IMR-90 (cell line): ENCODE data around the gene PSMA4. TPM values are rescaled to one million over a fixed set of nuclear protein-coding genes. Genes with fewer than 3 reads are reported as not detected.

Source experiments
- ATAC-seq: fragments of 200-7000 bp; cut with Tn5 transposase; 2 replicates; pipeline ENCODE4 v1.9.1; 2020; ENCODE audit warnings: low read depth, mild to moderate bottlenecking, moderate library complexity
- BruUV-seq: library from RNA; stranded (reverse); fragments of 400-500 nt; replicated peaks from 2 replicates; lab custom pipeline; 2021; lab: Mats Ljungman, UMichigan
- CTCF ChIA-PET: fragments of 300-600 bp; formaldehyde crosslinking; extraction: SDS; loops from one replicate; lab custom pipeline; 2021; ENCODE audit warnings: antibody characterized with exemption; lab: Yijun Ruan, JAX
- POLR2A ChIA-PET: fragments of 300-600 bp; sonication (Branson Sonifier 250); formaldehyde crosslinking; loops from one replicate; lab custom pipeline; 2022; ENCODE audit warnings: antibody characterized with exemption; ENCODE audit not compliant: unreplicated experiment; lab: Charles Lee
- DNase-seq: peaks from one replicate; pipeline ENCODE4 v3.0.0; 2013
- H2AFZ ChIP-seq: replicated peaks from 2 replicates; pipeline ENCODE3; 2013; ENCODE audit warnings: low read length, mild to moderate bottlenecking; ENCODE audit not compliant: poor library complexity
- H2AK5ac ChIP-seq: 2 replicates; pipeline ENCODE4 v1.6.1; 2013; ENCODE audit warnings: low read depth, low read length, inconsistent platforms
- H2AK9ac ChIP-seq: replicated peaks from 2 replicates; pipeline ENCODE3; 2013; ENCODE audit warnings: mild to moderate bottlenecking, low read depth, low read length, moderate library complexity; ENCODE audit not compliant: poor library complexity
- H2BK120ac ChIP-seq: 2 replicates; pipeline ENCODE4 v1.6.1; 2013; ENCODE audit warnings: low read depth, low read length, inconsistent platforms
- H2BK15ac ChIP-seq: 3 replicates; pipeline ENCODE4 v1.6.1; 2013; ENCODE audit warnings: low read depth, low read length, inconsistent platforms
- H2BK20ac ChIP-seq: 2 replicates; pipeline ENCODE4 v1.6.1; 2013; ENCODE audit warnings: low read depth, mild to moderate bottlenecking, inconsistent platforms, low read length, moderate library complexity
- H2BK5ac ChIP-seq: 2 replicates; pipeline ENCODE4 v1.6.1; 2013; ENCODE audit warnings: mild to moderate bottlenecking, low read depth, low read length, inconsistent platforms; ENCODE audit not compliant: poor library complexity, severe bottlenecking
- H3K14ac ChIP-seq: replicated peaks from 2 replicates; pipeline ENCODE4 v1.6.1; 2013; ENCODE audit warnings: low read depth, low read length, inconsistent platforms
- H3K18ac ChIP-seq: 2 replicates; pipeline ENCODE4 v1.6.1; 2013; ENCODE audit warnings: low read depth, low read length, control low read depth
- H3K23ac ChIP-seq: 2 replicates; pipeline ENCODE4 v1.6.1; 2013; ENCODE audit warnings: low read depth, low read length, inconsistent platforms
- H3K27ac ChIP-seq: 2 replicates; pipeline ENCODE4 v1.5.1; 2013; ENCODE audit warnings: mild to moderate bottlenecking, control low read depth, low read length; ENCODE audit not compliant: insufficient read depth
- H3K27me3 ChIP-seq: 2 replicates; pipeline ENCODE4 v1.6.1; 2013; ENCODE audit warnings: low read length; ENCODE audit not compliant: control insufficient read depth, insufficient read depth
- H3K36me3 ChIP-seq: 2 replicates; pipeline ENCODE4 v1.6.1; 2013; ENCODE audit warnings: low read length, mixed read lengths; ENCODE audit not compliant: control insufficient read depth, insufficient read depth
- H3K4ac ChIP-seq: 2 replicates; pipeline ENCODE4 v1.6.1; 2013; ENCODE audit warnings: low read depth, low read length, inconsistent platforms
- H3K4me1 ChIP-seq: 2 replicates; pipeline ENCODE4 v1.6.1; 2013; ENCODE audit warnings: low read length, mixed read lengths; ENCODE audit not compliant: control insufficient read depth, insufficient read depth
- H3K4me2 ChIP-seq: 2 replicates; pipeline ENCODE4 v1.6.1; 2013; ENCODE audit warnings: low read depth, mild to moderate bottlenecking, control low read depth, low read length, moderate library complexity
- H3K4me3 ChIP-seq: 2 replicates; pipeline ENCODE4 v1.5.1; 2013; ENCODE audit warnings: low read depth, mild to moderate bottlenecking, control low read depth, low read length, moderate library complexity; ENCODE audit not compliant: insufficient read depth
- H3K56ac ChIP-seq: 2 replicates; pipeline ENCODE4 v1.6.1; 2013; ENCODE audit warnings: low read length, inconsistent platforms; ENCODE audit not compliant: insufficient read depth; ENCODE audit errors: extremely low read depth
- H3K79me1 ChIP-seq, 2 experiments: 2 replicates each; pipeline ENCODE4 v1.6.1; 2013; ENCODE audit warnings: low read length in 2 of 2, inconsistent platforms in 1 of 2, low read depth in 1 of 2
- H3K9ac ChIP-seq: 2 replicates; pipeline ENCODE4 v1.6.1; 2013; ENCODE audit warnings: low read depth, low read length, control low read depth
- H3K9me1 ChIP-seq: 2 replicates; pipeline ENCODE4 v1.6.1; 2013; ENCODE audit warnings: low read length, inconsistent platforms; ENCODE audit not compliant: insufficient read depth
- H3K9me3 ChIP-seq: 2 replicates; pipeline ENCODE4 v1.6.1; 2013; ENCODE audit warnings: low read length; ENCODE audit not compliant: control insufficient read depth, insufficient read depth
- H4K20me1 ChIP-seq: 2 replicates; pipeline ENCODE4 v1.6.1; 2013; ENCODE audit warnings: low read length, inconsistent platforms; ENCODE audit not compliant: insufficient read depth
- H4K5ac ChIP-seq: 2 replicates; pipeline ENCODE4 v1.6.1; 2013; ENCODE audit warnings: mild to moderate bottlenecking, low read depth, low read length, control low read depth
- H4K8ac ChIP-seq, 2 experiments: 2 replicates each; pipeline ENCODE4 v1.6.1; 2013; ENCODE audit warnings: low read depth in 2 of 2, low read length in 2 of 2, control low read depth in 1 of 2, inconsistent platforms in 1 of 2
- H4K91ac ChIP-seq: 2 replicates; pipeline ENCODE4 v1.6.1; 2013; ENCODE audit warnings: low read depth, low read length, inconsistent platforms; ENCODE audit not compliant: insufficient read depth
- BHLHE40 ChIP-seq: fragments of 150-350 bp; IDR thresholded peaks from 2 replicates; pipeline ENCODE4 v1.6.1; 2016; ENCODE audit warnings: mild to moderate bottlenecking, low read depth, low read length
- CEBPB ChIP-seq: IDR thresholded peaks from 2 replicates; pipeline ENCODE4 v1.6.1; 2012; ENCODE audit warnings: low read depth, low read length, improper control_type of control experiment
- CHD1 ChIP-seq: IDR thresholded peaks from 2 replicates; pipeline ENCODE4 v1.6.1; 2012; ENCODE audit warnings: low read depth, low read length, improper control_type of control experiment
- CTCF ChIP-seq: conservative IDR thresholded peaks from 2 replicates; pipeline ENCODE4 v1.5.1; 2012; ENCODE audit warnings: mild to moderate bottlenecking, low read depth, low read length, improper control_type of control experiment
- ELK1 ChIP-seq: fragments of 150-350 bp; IDR thresholded peaks from 2 replicates; pipeline ENCODE4 v1.6.1; 2016; ENCODE audit warnings: low read depth, mild to moderate bottlenecking, low read length, moderate library complexity, borderline replicate concordance
- FOS ChIP-seq: fragments of 150-350 bp; IDR thresholded peaks from 2 replicates; pipeline ENCODE4 v1.6.1; 2016; ENCODE audit warnings: low read depth, low read length
- MAZ ChIP-seq: IDR thresholded peaks from 2 replicates; pipeline ENCODE4 v1.6.1; 2012; ENCODE audit warnings: low read depth, mild to moderate bottlenecking, low read length, improper control_type of control experiment, moderate library complexity, borderline replicate concordance
- MXI1 ChIP-seq: IDR thresholded peaks from 2 replicates; pipeline ENCODE4 v1.6.1; 2012; ENCODE audit warnings: low read depth, mild to moderate bottlenecking, low read length, moderate library complexity, borderline replicate concordance
- NFE2L2 ChIP-seq: fragments of 150-350 bp; IDR thresholded peaks from 2 replicates; pipeline ENCODE4 v1.6.1; 2016; ENCODE audit warnings: low read depth, mild to moderate bottlenecking, low read length
- POLR2A ChIP-seq: IDR thresholded peaks from 2 replicates; pipeline ENCODE4 v1.6.1; 2012; ENCODE audit warnings: mild to moderate bottlenecking, low read depth, low read length
- RAD21 ChIP-seq: IDR thresholded peaks from 2 replicates; pipeline ENCODE4 v1.6.1; 2012; ENCODE audit warnings: low read length, improper control_type of control experiment
- RFX5 ChIP-seq: IDR thresholded peaks from 2 replicates; pipeline ENCODE4 v1.8.0; 2012; ENCODE audit warnings: low read depth, mild to moderate bottlenecking, low read length, moderate library complexity
- SMC3 ChIP-seq: fragments of 150-350 bp; IDR thresholded peaks from 2 replicates; pipeline ENCODE4 v1.6.1; 2016; ENCODE audit warnings: low read depth, mild to moderate bottlenecking, antibody characterized with exemption, low read length, moderate library complexity
- USF2 ChIP-seq: fragments of 150-350 bp; IDR thresholded peaks from 2 replicates; pipeline ENCODE4 v1.6.1; 2017; ENCODE audit warnings: mild to moderate bottlenecking, antibody characterized with exemption, low read length, low read depth
- WGBS, 2 experiments: methylation state at CpG; one replicate each; pipeline versions ENCODE4 v1.1.5 to v1.1.7; 2013; ENCODE audit warnings: missing lambda C conversion rate in 2 of 2; ENCODE audit not compliant: insufficient read length in 1 of 2; ENCODE audit errors: extremely low coverage in 2 of 2; 5-methylcytosine and 5-hydroxymethylcytosine counted together
- dilution Hi-C: fragments of 300-500 bp; cut with HindIII; formaldehyde crosslinking; loops from one replicate; pipeline ENCODE4 v1.14.3; 2018; ENCODE audit warnings: low sequenced_read_pairs; ENCODE audit not compliant: unreplicated experiment
- in situ Hi-C: fragments of 300-500 bp; cut with MboI; formaldehyde crosslinking; loops from 3 replicates; pipeline ENCODE4 v1.14.3; 2019; ENCODE audit warnings: low sequenced_read_pairs, inconsistent platforms, mixed read lengths
- intact Hi-C: fragments of 100-400 bp; cut with micrococcal nuclease; formaldehyde crosslinking; loops from 2 replicates; pipeline ENCODE4 v1.10.0; 2022
- polyA plus RNA-seq, 3 experiments: library from polyadenylated mRNA; depleted of rRNA; stranded (reverse); fragments of >200 nt; gene quantifications; 2 replicates each; pipeline ENCODE4 v1.2.3, GENCODE V29; 2012; ENCODE audit warnings: low replicate concordance in 1 of 3
- total RNA-seq: library from RNA; depleted of rRNA; stranded (reverse); fragments of >200 nt; gene quantifications from 2 replicates; pipeline ENCODE4 v1.2.3, GENCODE V29; 2012

The PSMA4 gene
- total and polyA plus RNA-seq, 2 of the 4 experiments (the other 2 are of a cell fraction) = 208 to 239 TPM

- peaks cover 20 to 31% of the 10 kb centered on the region in 2 experiments for H3K79me1 ChIP-seq
- H2BK5ac ChIP-seq = peak overlapping the region; percentile 53
- no peak overlapping the region for H2BK20ac ChIP-seq
- peak overlapping the region; percentile 82 for H3K4ac ChIP-seq
- POLR2A ChIA-PET = no interaction called here
- no peaks in the 10 kb centered on the region for H3K4me1 ChIP-seq
- peak overlapping the region; percentile 56 for H4K91ac ChIP-seq
- H3K4me2 ChIP-seq = peak overlapping the region; percentile 91
- peak overlapping the region; percentile 27 for H4K5ac ChIP-seq
- H3K14ac ChIP-seq = peak overlapping the region; percentile 95
- peak overlapping the region; percentile 96 for H3K27ac ChIP-seq
- H3K27me3 ChIP-seq = no peaks in the 10 kb centered on the region
- H4K8ac ChIP-seq = peak overlapping the region; percentile 81 to 97; a peak in 3 of 4 replicates
- H2BK15ac ChIP-seq = no peak overlapping the region
- H3K23ac ChIP-seq = peak overlapping the region; percentile 89
- no peak overlapping the region for H2BK120ac ChIP-seq
- H2AFZ ChIP-seq = peak overlapping the region; percentile 96
- peak overlapping the region; percentile 92 for H3K9ac ChIP-seq
- ATAC-seq = peak; percentile 2; the same call in 1 of the 2 replicates
- intact Hi-C loops (no loop called here), dilution Hi-C loops (no loop called here), in situ Hi-C loops (no loop called here)
- peak overlapping the region; percentile 75 for H2AK9ac ChIP-seq
- H3K56ac ChIP-seq = peak overlapping the region; percentile 65; the same call in 1 of the 2 replicates
- peaks cover 7% of the 10 kb centered on the region for H4K20me1 ChIP-seq
- peak overlapping the region; percentile 70; the same call in 1 of the 2 replicates for H2AK5ac ChIP-seq
- H3K4me3 ChIP-seq = peak overlapping the region; percentile 93
- peak overlapping the region; percentile 34; the same call in 1 of the 2 replicates for H3K18ac ChIP-seq
- peak; percentile 5 for DNase-seq
- CTCF ChIA-PET = no interaction called here
- no peaks in the 10 kb centered on the region for H3K9me3 ChIP-seq
- peaks cover 17% of the 10 kb centered on the region for H3K36me3 ChIP-seq
- H3K9me1 ChIP-seq = 0 out of 2 replicates have a peak, but pooled peaks cover 2% of the 10 kb centered on the region
- TSS peak; percentile 61 for BruUV-seq
- WGBS, 2 experiments = 6% methylated on average over 8 of the region's 17 CpGs; no CpG with 5 or more reads in 1 of the 2 experiments
- TF ChIP-seq CEBPB (no peak; the same call in 1 of the 2 replicates), USF2 (no peak), RAD21 (no peak), MXI1 (no peak), BHLHE40 (no peak), CTCF (no peak), MAZ (no peak), ELK1 (no peak), SMC3 (no peak), NFE2L2 (no peak), POLR2A (no peak), FOS (no peak), RFX5 (no peak), CHD1 (no peak)
Observed at GRCh38 chr15:78540871-78541743, 863 bp downstream of the PSMA4 start.
